Smooth muscle cell (in vitro differentiated cells): Measurements from ENCODE around the gene PIH1D1. TPM values are rescaled to one million over a fixed set of nuclear protein-coding genes. Genes with fewer than 3 reads are reported as not detected.
A peak's percentile ranks its signal among the peaks of the same experiment; 100 is the strongest.

Experiments
- DNase-seq: peaks from one replicate; lab custom pipeline; 2025; ENCODE audit not compliant: unreplicated experiment; lab: John Stamatoyannopoulos, UW
- H2AFZ ChIP-seq: fragments of 200-600 bp; sonication (generic); 2 replicates; pipeline ENCODE4 v1.6.0; 2016; ENCODE audit warnings: antibody characterized with exemption, low read depth, mild to moderate bottlenecking
- H3F3A ChIP-seq: fragments of 200-600 bp; sonication (generic); 2 replicates; pipeline ENCODE4 v1.6.0; 2017; ENCODE audit warnings: antibody characterized with exemption, low read depth
- H3K27ac ChIP-seq: fragments of 200-600 bp; sonication (generic); 2 replicates; pipeline ENCODE4 v1.5.1; 2016; ENCODE audit warnings: low read depth, mild to moderate bottlenecking
- H3K27me3 ChIP-seq: fragments of 200-600 bp; sonication (generic); 2 replicates; pipeline ENCODE4 v1.6.1; 2016; ENCODE audit warnings: low read depth, mild to moderate bottlenecking
- H3K36me3 ChIP-seq: fragments of 200-600 bp; sonication (generic); 2 replicates; pipeline ENCODE4 v1.5.1; 2016; ENCODE audit warnings: low read depth
- H3K4me1 ChIP-seq: fragments of 200-600 bp; sonication (generic); 2 replicates; pipeline ENCODE4 v1.5.1; 2016; ENCODE audit warnings: low read depth
- H3K4me2 ChIP-seq: fragments of 200-600 bp; sonication (generic); 2 replicates; pipeline ENCODE4 v1.6.0; 2016; ENCODE audit warnings: mild to moderate bottlenecking
- H3K4me3 ChIP-seq: fragments of 200-600 bp; sonication (generic); 2 replicates; pipeline ENCODE4 v1.5.1; 2016; ENCODE audit warnings: mild to moderate bottlenecking
- H3K79me2 ChIP-seq: fragments of 200-600 bp; sonication (generic); 2 replicates; pipeline ENCODE4 v1.6.0; 2016; ENCODE audit warnings: low read depth, mild to moderate bottlenecking
- H3K9ac ChIP-seq: fragments of 200-600 bp; sonication (generic); 2 replicates; pipeline ENCODE4 v1.6.0; 2016; ENCODE audit warnings: low read depth
- H3K9me3 ChIP-seq: fragments of 200-600 bp; sonication (generic); replicated peaks from 2 replicates; pipeline ENCODE4 v1.5.1; 2016; ENCODE audit warnings: low read depth
- H4K20me1 ChIP-seq: fragments of 200-600 bp; sonication (generic); 2 replicates; pipeline ENCODE4 v1.6.0; 2016; ENCODE audit warnings: low read depth
- WGBS: methylation state at CpG from one replicate; pipeline ENCODE4 v1.1.7; 2016; ENCODE audit warnings: low lambda C conversion rate; 5-methylcytosine and 5-hydroxymethylcytosine counted together
- polyA plus RNA-seq: library from polyadenylated mRNA; unstranded; fragments of >200 nt; fragmentation: Nextera tagmentation; extraction: Ambion mirVana; gene quantifications from 2 replicates; pipeline ENCODE4 v1.2.1, GENCODE V29; 2016
- total RNA-seq: library from RNA; depleted of rRNA; stranded (reverse); fragments of >200 nt; gene quantifications from 2 replicates; pipeline ENCODE4 v1.2.3, GENCODE V29; 2014
- TF ChIP-seq, protein P1 (sequence below): fragments of 200-600 bp; sonication (generic); IDR thresholded peaks from 2 replicates; pipeline ENCODE4 v1.5.1; 2017; ENCODE audit warnings: borderline replicate concordance, mild to moderate bottlenecking, antibody characterized with exemption; ENCODE audit not compliant: insufficient read depth, poor library complexity, severe bottlenecking

Gene PIH1D1
- total and polyA plus RNA-seq, 2 experiments from 2014 or later: 77.1 to 89.8 TPM

DNA sequence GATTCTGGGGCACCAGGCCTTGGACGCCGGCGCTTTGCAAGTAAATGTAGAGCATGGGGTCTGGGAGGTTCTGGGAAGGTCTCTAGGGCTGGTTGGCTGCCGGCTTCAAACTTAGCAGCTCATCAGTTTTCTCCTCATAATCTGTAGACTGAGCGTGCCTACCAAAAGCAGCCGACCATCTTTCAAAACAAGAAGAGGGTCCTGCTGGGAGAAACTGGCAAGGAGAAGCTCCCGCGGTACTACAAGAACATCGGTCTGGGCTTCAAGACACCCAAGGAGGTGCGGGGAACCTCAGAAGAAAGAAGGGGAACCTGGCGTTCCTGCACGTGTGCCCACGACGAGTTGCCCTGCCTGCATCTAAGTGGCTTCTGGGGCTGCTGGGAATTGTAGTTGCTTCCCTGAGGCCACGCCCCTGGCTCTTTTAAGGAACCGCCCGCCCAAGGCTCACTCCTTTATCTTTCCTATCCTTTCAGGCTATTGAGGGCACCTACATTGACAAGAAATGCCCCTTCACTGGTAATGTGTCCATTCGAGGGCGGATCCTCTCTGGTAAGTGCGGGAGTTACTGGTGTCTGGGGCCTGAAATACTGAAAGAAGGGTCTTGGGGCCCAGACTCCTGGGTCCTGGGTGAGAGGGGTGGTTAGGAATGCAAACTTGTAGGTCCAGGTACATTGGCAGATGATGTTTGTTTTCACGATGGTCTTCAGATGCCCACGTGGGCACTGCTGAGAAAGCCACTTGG is 45.6 kb upstream of the PIH1D1 start:
- peak overlapping the region; percentile 95 for H3K4me3 ChIP-seq
- H3K9ac ChIP-seq: peak overlapping the region; percentile 98
- no peaks in the 10 kb centered on the region for H3K9me3 ChIP-seq
- peaks cover 5% of the 10 kb centered on the region for H3K36me3 ChIP-seq
- H3K4me2 ChIP-seq: peak overlapping the region; percentile 97
- H3F3A ChIP-seq: peaks cover 39% of the 10 kb centered on the region
- no peak for DNase-seq
- peaks cover 42% of the 10 kb centered on the region for H4K20me1 ChIP-seq
- TF ChIP-seq, protein P1, sequence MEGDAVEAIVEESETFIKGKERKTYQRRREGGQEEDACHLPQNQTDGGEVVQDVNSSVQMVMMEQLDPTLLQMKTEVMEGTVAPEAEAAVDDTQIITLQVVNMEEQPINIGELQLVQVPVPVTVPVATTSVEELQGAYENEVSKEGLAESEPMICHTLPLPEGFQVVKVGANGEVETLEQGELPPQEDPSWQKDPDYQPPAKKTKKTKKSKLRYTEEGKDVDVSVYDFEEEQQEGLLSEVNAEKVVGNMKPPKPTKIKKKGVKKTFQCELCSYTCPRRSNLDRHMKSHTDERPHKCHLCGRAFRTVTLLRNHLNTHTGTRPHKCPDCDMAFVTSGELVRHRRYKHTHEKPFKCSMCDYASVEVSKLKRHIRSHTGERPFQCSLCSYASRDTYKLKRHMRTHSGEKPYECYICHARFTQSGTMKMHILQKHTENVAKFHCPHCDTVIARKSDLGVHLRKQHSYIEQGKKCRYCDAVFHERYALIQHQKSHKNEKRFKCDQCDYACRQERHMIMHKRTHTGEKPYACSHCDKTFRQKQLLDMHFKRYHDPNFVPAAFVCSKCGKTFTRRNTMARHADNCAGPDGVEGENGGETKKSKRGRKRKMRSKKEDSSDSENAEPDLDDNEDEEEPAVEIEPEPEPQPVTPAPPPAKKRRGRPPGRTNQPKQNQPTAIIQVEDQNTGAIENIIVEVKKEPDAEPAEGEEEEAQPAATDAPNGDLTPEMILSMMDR: no peak
- WGBS: 33% methylated on average over 21 of the region's 22 CpGs
- peaks cover 15% of the 10 kb centered on the region for H3K4me1 ChIP-seq
- H2AFZ ChIP-seq: no peak overlapping the region
- no peaks in the 10 kb centered on the region for H3K27me3 ChIP-seq
- peaks cover 24% of the 10 kb centered on the region for H3K79me2 ChIP-seq
- H3K27ac ChIP-seq: peak overlapping the region; percentile 86

DNA sequence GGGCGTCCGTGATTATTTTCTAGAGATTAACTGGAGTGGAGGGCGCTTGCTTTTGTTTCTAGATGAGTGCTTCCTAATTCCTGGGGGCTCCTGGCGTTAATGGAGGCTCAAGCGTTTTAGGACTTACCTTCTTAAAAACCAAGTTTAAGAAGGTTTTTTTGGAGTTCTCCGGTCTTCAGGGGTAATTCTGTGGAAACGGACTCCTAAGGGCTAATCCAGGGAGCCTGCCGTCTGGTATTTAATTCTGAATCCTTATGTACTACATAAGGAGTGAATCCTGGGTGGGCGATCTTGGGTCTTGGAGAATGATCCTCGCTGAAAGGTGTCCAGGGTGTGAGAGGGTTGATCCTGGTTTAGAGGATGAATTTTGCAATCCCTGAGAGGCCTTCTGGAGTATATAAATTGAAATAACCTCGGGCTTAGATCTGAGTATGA is 45.0 kb upstream of the PIH1D1 start:
- H3K4me1 ChIP-seq: peaks cover 15% of the 10 kb centered on the region
- peak overlapping the region; percentile 97 for H3K4me2 ChIP-seq
- H3K9ac ChIP-seq: peak overlapping the region; percentile 98
- H3K4me3 ChIP-seq: peak overlapping the region; percentile 95
- H3K36me3 ChIP-seq: peaks cover 5% of the 10 kb centered on the region
- H3K9me3 ChIP-seq: no peaks in the 10 kb centered on the region
- WGBS: 1% methylated on average over 11 of the region's 11 CpGs
- H3K27ac ChIP-seq: peak overlapping the region; percentile 86
- H3F3A ChIP-seq: peaks cover 42% of the 10 kb centered on the region
- TF ChIP-seq, protein P1: no peak
- peaks cover 48% of the 10 kb centered on the region for H4K20me1 ChIP-seq
- H3K79me2 ChIP-seq: peaks cover 24% of the 10 kb centered on the region
- H2AFZ ChIP-seq: peak overlapping the region; percentile 16
- no peaks in the 10 kb centered on the region for H3K27me3 ChIP-seq
- DNase-seq: no peak

DNA sequence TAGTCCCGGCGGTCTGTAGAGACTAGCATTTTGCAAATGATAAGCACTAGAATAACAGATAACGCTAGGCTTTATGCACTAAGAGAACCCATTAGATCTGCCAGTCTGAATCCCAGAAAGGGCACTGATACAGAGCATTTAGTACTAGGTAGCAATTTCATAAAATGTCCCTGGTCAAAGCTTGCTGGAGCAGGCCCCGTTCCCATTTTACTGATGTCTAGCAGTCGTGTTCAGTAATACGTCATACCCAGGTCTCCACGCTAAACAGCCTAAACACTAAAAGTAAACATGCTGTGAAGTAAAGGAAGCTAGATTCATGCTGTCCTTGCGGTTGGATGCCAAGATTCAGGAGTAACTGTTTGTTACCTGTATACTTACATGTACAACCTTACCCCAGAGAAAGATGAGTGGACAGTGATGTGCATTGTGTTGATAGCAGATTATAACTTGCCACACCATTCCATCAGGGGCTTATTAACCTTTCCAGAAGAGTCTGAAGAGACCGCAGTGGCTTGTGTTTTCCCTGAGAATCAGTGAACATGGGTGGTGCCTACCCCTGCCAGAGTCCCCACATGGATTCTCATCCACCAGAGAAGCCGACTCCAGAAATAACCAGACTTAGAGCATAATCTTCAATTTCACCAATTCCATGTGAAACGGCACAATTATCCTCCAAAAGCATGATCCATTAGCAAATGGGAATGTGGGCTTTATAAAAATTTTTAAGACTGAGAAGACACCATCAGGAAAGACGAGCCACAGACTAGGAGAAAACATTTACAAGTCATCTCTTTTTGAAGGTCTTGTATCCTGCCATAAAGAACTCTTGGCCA is 41.2 kb upstream of the PIH1D1 start:
- TF ChIP-seq, protein P1: no peak
- H3K27ac ChIP-seq: peak overlapping the region; percentile 4
- H3K9ac ChIP-seq: no peak overlapping the region
- WGBS: 86% methylated on average over 12 of the region's 12 CpGs
- H3F3A ChIP-seq: peaks cover 53% of the 10 kb centered on the region
- peaks cover 48% of the 10 kb centered on the region for H3K79me2 ChIP-seq
- no peaks in the 10 kb centered on the region for H3K36me3 ChIP-seq
- no peak overlapping the region for H3K4me3 ChIP-seq
- no peak overlapping the region for H3K4me2 ChIP-seq
- H3K9me3 ChIP-seq: no peaks in the 10 kb centered on the region
- no peak overlapping the region for H2AFZ ChIP-seq
- H3K4me1 ChIP-seq: peaks cover 18% of the 10 kb centered on the region
- H3K27me3 ChIP-seq: no peaks in the 10 kb centered on the region
- H4K20me1 ChIP-seq: peaks cover 60% of the 10 kb centered on the region
- DNase-seq: no peak
